GM19467 (cell line): ENCODE measurements around the gene IKBKE.

Experiments used
- ATAC-seq: cut with Tn5 transposase; IDR thresholded peaks from one replicate; pipeline ENCODE4 v1.9.1; 2021; ENCODE audit warnings: mild to moderate bottlenecking, moderate library complexity; ENCODE audit not compliant: unreplicated experiment

Gene IKBKE

DNA sequence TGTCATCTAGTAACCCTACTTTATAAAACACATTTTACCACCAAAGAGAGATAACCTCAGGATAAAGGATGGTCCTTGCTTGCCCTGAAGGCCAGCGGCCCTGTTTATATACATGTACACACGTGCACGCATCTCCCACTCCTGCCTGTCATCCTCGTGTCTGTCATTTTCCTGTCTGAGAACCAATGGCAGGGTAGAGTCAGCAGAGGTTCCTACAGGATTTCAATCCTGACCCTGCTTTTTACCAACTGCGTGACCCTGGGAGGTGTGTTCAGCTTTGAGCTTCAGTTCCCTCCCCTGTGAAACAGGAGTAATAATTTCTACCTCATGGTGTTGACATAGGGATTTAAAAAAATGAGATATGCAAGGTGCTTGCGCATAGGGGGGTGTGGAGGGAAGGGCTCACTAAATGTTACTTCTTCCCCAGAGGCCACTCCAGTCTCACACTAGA, 24.8 kb downstream of the IKBKE start:
- ATAC-seq = no peak

DNA sequence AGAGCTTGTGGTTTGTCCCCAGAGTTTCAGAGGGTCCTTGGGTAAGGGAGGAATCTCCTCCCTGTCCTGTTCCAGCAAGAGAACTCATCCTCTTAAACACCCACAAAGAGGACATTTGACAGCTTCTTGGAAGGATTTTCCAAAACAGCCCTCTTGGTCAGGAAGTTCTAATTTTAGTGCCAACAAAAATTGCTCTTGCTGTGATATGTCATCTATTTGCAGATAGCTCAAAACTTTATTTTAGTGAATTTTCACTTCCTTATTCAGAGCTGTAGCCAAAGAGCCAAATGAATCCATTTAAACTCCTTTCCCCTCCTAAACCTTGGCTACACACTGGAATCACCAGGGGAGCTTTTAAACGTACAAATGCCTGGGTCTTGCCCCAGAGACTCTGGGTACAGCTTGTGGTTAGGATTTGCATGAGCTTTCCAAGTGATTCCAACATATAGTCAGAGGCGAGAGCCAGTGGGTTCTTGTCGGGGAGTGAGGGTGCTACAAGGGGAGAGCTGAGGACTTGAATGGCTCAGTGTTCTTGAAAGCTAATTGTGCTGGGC, 25.3 kb downstream of the IKBKE start:
- no peak for ATAC-seq

DNA sequence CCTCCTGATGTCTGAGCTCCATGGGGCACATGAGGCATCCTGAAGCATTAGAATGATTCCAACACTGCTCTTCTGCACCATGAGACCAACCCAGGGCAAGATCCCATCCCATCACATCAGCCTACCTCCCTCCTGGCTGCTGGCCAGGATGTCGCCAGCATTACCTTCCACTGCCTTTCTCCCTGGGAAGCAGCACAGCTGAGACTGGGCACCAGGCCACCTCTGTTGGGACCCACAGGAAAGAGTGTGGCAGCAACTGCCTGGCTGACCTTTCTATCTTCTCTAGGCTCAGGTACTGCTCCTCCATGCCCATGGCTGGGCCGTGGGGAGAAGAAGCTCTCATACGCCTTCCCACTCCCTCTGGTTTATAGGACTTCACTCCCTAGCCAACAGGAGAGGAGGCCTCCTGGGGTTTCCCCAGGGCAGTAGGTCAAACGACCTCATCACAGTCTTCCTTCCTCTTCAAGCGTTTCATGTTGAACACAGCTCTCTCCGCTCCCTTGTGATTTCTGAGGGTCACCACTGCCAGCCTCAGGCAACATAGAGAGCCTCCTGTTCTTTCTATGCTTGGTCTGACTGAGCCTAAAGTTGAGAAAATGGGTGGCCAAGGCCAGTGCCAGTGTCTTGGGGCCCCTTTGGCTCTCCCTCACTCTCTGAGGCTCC, 26.0 kb downstream of the IKBKE start:
- ATAC-seq = no peak

DNA sequence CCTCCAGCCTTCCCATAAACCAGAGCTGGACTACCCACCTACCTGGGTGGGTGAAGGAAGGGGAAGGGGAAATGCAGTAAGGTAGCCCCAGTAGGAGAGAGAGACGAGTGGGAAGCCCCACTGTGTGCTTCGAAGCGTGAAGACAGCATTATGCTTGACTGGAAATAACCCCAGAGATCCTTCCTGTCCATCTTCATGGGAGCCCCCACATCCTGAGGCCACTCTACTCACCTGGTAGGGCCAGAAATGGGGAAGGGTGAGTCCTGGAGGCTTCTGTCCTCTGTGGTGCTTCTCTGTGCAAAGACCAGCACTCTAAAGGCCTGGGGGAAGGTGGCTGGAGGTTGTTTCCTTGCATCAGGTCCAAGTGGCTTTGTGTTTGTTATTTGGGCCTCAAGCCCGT, 27.1 kb downstream of the IKBKE start:
- no peak for ATAC-seq

DNA sequence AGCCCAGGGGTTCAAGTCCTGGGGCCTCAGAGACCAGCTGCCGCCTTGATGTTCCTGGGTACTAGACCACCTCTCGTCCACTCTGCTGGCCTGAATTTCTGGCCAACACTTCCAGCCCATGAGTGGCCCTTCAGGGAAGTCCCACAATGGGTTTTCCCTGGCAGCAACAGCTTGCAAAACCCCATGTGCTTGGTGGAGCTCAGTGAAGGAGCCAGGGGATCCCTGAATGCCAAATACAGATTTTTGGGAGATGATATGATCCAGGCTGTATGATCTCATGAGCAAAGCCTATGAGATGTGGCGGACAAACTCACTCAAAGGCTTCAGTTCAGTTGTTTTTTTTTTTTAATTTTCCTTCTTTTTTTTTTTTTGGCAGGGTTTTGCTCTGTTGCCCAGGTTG, 27.5 kb downstream of the IKBKE start:
- ATAC-seq = no peak

DNA sequence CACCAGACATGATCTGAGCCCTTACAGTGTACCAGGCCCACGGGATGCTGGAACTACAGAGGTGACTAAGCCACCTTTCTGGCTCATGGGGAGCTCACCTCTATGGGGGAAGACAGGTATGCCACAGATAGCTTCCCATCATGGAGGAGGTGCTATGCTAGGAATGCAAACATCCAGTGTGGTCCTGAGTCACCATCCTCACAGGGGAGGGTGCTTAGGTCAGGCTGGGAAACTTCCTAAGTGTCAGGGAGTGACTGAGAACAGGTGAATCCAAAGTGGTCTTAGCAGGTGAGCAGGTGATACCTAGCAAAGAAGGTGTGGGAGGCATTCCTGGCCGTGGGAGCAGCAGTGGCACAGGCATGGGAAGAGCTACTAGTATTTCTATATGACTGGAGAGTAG, 28.4 kb downstream of the IKBKE start:
- ATAC-seq = no peak

DNA sequence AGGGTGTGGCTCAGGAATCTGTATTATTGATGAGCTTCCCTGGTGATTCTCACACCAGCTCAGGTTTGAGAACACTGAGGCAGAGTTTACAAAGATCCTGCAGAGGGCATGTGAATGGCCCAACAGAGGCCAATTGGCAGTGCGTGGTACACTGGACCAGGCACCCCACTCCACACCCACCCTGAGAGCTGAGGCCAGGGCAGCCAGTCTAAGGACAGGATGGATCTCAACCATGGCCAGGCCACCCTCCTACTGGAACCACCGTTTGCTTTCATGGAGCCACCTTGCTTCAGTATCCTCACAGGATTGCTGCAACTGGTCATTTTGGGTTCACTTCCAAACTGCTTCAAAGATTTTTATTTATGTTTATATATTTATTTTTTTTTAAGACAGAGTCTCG, 29.8 kb downstream of the IKBKE start:
- ATAC-seq = no peak

DNA sequence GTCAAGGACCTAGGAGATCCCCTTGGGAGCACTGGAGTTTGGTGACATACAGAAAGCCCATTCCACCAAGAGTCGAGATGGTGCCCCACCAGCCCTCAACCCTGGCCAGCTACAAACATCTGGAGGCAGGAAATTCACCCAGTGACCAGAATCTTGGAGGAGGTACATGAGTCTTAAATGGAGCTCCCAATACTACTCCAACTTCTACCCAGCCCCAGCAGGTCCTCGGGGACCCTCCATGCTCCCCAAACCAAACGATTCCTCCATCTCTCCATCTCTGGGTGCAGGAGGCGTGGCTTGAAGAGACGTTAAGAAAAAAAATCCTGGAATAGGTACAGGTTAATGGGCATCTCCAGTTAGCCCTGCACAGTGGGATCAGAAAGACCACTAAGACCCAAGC, 31.6 kb downstream of the IKBKE start:
- ATAC-seq = no peak

DNA sequence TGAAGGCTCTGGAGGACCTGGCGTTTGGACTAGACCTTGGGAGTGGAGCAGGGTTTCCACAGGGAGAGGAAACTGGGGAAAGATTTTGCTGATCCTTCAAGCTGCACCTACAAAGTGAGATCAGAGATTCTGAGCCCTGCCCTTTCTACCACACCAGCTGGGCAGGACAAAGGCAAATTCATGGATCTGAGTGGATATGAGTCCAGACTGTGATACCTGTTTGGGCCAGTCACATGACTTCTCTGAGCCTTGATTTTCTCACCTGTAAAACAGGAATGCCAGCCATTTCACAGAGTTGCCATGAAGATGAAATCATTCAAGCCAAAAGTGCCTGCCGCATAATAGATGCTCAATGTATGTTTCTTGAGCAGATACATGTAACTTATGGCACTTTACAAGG, 32.1 kb downstream of the IKBKE start:
- ATAC-seq = no peak

DNA sequence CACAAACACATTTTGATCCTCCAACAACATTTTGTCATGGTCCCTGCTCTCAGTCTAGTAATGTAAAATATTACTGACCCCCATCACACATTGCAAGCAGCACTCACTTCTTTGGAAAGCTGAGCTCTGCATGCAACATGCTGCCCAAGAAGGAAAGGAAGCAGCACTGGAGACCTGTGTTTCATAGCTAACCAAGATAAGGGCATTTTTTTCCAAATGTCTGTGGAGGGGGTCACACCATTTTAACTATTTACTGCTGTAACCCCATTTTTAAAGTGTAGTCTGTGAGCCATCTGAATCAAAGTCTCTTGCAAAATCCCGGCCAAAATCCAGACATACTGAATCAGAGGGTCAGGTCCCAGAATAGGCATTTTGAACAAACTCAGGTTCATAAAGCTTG, 32.5 kb downstream of the IKBKE start:
- ATAC-seq = no peak

DNA sequence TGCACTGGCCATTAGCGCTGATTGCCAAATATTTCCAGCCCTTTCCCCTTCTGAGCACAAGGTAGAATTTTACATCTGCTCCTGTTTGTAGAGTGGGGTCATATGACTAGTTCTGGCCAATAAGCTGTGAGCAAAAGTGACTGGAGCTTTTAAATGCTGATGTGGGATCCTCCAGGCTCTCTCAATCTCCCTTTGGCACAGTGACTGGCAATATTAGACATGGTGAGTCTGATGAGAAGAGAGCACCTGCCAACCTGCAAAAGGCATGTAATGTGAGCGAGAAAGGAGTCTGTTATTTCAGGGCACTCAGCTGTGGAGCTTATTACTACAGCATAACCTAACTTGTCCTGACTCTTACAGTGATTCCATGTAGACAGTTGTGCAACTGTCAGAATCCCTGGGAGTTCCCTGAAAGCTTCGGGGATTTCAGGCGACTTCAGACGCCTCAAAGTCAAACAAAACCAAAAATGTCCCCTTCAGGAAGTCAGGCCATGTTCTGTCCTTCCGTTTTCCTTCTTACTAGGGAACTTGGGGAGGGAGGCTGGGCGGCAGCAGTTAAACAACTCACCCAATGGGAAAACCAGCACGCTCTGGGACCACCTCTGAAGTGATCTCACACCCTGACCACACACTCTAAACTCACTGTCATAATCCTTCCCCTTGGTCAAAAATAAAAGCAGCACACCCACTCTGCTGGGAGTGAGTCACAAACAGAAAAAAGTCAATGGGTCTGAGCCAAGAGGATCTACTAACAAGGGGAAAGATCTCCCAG, 33.5 kb downstream of the IKBKE start:
- peak; percentile 65 for ATAC-seq

DNA sequence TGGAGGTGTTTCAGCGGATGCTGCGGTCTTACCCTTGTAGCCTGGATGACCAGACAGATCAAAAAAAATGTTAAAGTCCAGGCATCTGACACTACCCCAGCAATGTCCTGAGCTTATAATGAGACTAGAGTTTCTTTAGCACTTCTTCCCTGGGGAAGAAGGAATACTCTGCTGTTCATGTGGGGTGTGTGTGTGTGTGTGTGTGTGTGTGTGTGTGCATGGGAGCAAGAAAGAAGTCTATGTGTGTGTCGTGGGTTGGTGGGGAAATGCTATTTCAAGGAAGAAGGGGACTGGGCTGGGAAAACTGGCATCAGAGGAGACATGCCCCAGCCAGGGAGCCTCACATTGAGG, 34.1 kb downstream of the IKBKE start:
- ATAC-seq = no peak

DNA sequence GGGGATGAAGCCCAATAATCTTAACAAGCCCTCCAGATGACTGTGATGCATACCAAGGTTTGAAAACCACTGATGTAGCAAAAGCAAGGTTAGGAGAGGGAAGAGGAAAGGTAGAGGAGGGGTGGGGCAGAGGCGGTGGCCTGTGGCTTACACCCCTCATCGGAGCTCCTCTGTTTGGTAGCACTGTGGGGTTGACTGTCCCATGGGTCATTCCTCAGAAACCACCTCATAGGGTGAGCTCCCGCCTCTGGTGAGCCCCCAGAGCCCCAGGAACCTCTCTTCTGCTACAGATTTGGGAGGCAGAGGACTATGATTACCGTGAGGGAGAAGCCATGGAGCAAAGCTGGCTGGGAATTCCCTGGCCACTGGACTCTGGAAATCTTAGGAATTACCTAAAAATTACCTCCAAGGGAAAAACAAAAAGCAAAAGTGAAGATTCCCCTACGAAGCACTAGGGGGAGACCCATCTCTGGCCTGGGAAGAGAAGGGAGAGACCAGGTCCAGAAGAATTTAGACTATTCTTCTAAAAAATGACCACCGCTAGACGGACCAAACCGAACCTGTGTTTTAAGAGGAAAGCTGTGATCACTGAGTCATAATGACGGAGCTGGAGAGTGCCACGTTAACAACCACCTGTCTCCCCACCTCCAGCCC, 35.6 kb downstream of the IKBKE start:
- no peak for ATAC-seq

DNA sequence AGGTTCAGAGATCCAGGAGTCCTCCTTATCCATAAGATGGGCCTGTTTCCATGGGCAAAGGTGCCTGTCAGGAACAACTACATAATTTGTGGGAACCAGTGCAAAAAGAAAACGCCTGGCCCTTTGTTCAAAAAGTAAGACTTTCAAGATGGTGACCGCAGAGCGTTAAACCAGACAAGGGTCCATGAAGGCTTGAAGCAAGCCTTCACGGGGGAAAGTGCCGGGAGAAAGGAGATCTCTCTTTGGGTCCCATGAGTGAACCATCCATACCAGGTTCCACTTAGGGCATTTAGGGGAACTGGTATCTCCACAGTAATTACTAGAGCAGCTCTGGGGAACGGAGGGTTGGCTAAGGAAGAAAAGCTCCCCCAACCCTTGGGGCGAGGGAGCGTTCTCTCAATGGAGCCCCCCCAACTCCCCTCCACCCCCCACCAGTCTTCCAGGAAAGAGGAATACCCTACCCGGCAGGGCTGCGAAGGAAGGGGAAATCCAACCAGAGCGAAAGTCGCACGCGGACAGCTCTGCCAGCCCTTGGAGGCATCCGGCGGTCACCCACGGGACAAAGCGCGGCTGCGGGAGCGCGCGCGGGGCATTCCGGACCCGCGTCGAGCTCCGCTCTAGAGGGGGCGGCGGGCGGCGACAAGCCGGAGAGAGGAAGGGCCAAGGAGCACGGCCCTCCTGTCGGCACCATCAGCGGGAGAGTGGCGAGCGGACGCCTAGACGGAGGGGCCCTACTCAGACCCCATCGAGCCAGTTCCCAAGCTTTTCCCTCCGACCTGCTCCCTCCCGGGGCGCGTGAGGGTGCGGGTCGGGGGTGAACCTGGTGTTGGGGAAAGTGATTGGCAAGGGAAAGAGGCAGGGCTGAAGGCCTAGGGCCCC, 36.4 kb downstream of the IKBKE start:
- peak; percentile 4 for ATAC-seq

DNA sequence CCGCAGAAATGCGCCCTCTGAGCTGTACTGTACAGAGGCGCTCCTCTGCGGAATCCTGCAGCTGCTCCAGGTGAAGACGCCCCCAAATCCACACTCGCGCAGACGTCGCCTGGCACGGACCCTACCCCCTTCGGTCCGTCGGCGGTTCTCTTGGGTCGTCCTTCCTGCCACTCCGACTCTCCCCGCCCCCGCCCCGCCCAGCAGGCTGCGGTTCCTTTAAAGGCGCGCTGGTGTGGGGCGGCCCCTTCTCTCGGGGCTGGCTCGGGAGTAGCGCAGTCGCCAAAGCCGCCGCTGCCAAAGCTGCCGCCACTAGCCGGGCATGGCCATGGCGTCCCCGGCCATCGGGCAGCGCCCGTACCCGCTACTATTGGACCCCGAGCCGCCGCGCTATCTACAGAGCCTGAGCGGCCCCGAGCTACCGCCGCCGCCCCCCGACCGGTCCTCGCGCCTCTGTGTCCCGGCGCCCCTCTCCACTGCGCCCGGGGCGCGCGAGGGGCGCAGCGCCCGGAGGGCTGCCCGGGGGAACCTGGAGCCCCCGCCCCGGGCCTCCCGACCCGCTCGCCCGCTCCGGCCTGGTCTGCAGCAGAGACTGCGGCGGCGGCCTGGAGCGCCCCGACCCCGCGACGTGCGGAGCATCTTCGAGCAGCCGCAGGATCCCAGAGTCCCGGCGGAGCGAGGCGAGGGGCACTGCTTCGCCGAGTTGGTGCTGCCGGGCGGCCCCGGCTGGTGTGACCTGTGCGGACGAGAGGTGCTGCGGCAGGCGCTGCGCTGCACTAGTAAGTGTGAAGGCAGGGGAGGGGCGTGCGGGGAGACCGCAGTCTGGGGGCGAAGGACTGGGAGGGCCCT, 37.2 kb downstream of the IKBKE start, which contains the start of gene RASSF5:
Gene RASSF5, plus strand, starts transcription at position 248 of the 846 bp plus-strand sequence. Its CDS starts 72 bp downstream, at position 320.
- peak; percentile 43 for ATAC-seq

DNA sequence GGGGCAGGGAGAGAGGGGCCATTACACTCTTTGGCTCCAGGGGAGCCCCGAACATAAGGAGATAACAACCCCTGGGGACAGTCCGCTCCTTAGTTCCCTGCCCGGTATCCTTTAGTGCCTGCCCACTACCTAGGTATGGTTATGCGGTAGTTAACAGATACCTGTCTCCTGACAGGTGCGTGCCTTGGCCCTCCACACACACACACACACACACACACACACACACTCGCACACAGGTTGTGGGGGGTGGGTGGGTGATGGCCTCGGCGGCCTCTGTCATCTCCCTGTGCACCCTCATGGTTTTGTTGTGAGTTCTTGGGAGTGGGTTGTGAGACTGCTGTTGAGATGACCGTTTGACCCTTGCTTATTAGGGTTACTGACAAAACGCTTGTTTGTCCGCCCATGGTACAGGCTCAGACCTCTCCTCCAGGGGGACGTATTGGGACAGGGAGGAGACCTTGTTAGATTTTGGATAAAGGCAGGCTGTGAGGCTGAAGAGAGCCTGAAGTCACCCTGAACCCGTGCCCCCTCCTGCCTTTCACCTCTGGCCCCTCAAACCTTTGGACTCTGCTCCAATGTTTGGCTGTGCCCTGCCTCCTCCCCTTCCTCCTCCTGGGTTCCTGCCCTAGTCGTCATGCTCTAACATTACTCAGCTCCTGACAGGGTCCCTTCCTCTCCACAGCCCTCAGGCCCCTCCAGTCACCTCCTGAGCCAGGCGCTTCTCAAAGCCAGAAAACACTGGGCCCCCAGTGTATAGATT, 38.0 kb downstream of the IKBKE start:
- no peak for ATAC-seq

DNA sequence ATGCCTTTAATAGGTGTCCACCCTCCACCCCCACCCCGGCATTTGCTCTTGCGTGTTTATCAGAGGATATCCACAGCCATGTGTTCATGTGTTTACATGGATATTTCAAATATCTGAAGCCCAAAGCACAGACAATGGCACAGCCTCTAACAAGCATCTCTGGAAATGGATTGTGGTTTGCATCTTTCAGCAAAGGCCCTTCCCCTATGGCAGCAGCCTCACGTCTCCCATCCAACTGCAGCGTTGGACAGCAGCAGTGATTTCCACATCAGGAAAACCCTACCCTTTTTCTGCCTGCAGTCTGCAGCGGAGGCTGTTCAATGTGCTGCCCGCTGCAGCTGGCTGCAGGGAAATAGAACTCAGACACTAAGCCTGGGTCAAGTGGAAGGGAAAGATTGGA, 38.7 kb downstream of the IKBKE start:
- no peak for ATAC-seq

DNA sequence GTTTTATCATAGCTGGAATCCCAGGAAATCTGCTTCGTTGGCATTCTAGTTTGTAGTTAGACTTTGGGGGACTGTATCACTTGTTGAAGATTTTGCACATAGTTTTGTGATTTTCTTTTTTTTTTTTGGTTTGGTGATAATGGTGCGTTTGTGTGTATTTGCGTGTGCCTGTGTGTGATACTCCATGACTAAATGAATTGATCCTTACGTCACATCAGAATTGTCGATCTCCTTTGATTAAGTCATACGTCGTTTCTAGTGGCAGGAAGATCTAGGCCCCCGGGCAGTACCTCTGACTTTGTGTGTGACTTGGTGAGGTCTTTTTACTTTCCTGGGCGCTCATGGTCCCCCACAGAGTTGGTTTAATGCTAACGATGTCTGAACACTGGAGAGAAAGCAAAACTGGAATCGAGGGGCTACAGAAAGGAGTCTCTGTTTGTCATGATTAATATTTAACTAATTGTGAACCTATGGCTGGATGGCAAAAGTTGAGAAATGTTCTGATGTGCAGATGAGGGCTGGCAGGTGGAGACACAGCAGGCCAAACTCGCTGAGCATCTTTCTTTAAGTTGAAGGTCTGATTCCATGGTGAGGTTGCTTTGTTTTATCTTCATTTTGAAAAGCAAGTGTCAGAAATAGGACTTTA, 39.5 kb downstream of the IKBKE start:
- ATAC-seq = no peak

DNA sequence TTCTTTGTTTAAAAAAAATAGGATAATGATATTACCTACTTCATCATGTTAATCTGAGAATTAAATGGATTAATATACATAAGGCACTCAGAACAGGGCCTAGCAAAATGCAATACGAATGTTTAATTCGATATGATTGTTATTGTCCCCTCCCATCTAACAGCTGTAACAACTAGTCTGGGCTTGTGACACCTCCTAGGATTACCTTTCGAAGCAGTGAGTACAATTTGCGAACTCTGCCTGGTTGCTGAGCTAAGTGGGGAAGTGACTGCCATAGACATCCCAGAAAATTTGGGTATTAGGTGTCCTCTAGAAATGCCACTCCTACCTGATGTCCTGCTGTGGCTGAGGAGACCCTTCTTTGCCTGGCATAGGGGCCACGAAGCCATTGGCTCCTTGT, 40.1 kb downstream of the IKBKE start:
- ATAC-seq = no peak
